Type B pancreatic cell (in vitro differentiated cells): ENCODE measurements around the gene IL17C. TPM values are rescaled to one million over a fixed set of nuclear protein-coding genes. Genes with fewer than 3 reads are reported as not detected.
A peak's percentile ranks its signal among the peaks of the same experiment; 100 is the strongest.

Experiments
- DNase-seq: peaks from one replicate; pipeline ENCODE4 v3.0.0; 2021; ENCODE audit warnings: mixed read lengths; ENCODE audit not compliant: unreplicated experiment; ENCODE audit errors: extremely low spot score
- H3K27ac Mint-ChIP-seq: 2 replicates; pipeline ENCODE4 v1.8.0; 2021; ENCODE audit warnings: mild to moderate bottlenecking, mixed read lengths
- H3K27me3 Mint-ChIP-seq: 2 replicates; pipeline ENCODE4 v1.8.0; 2021; ENCODE audit warnings: mixed read lengths
- H3K36me3 Mint-ChIP-seq: 2 replicates; pipeline ENCODE4 v1.8.0; 2021; ENCODE audit warnings: mixed read lengths
- H3K4me1 Mint-ChIP-seq: one replicate; pipeline ENCODE4 v1.8.0; 2021; ENCODE audit warnings: mixed read lengths; ENCODE audit not compliant: unreplicated experiment
- H3K4me3 Mint-ChIP-seq: 2 replicates; pipeline ENCODE4 v1.8.0; 2021; ENCODE audit warnings: mild to moderate bottlenecking, mixed read lengths
- H3K9me3 Mint-ChIP-seq: 2 replicates; pipeline ENCODE4 v1.8.0; 2021; ENCODE audit warnings: mixed read lengths
- CTCF ChIP-seq: fragments of 200-600 bp; sonication (generic); conservative IDR thresholded peaks from 2 replicates; pipeline ENCODE4 v1.5.0; 2021; ENCODE audit warnings: antibody characterized with exemption, mild to moderate bottlenecking
- total RNA-seq: library from RNA; stranded (reverse); gene quantifications from 2 replicates; pipeline ENCODE4 v1.2.1, GENCODE V29; 2021; ENCODE audit warnings: low replicate concordance

Gene IL17C
- total RNA-seq, 1 donor from 2014 or later: 0.39 TPM

GRCh38 chr16:88631384-88631783 is 7.0 kb upstream of the IL17C start:
- no peak overlapping the region for H3K27ac Mint-ChIP-seq
- no peaks in the 10 kb centered on the region for H3K4me1 Mint-ChIP-seq
- H3K9me3 Mint-ChIP-seq: no peaks in the 10 kb centered on the region
- no peak overlapping the region for H3K4me3 Mint-ChIP-seq
- H3K36me3 Mint-ChIP-seq: no peaks in the 10 kb centered on the region
- peaks cover 4% of the 10 kb centered on the region for H3K27me3 Mint-ChIP-seq
- no peak for DNase-seq
- TF ChIP-seq CTCF: no peak

- H3K27ac Mint-ChIP-seq: no peak overlapping the region
- H3K4me1 Mint-ChIP-seq: no peaks in the 10 kb centered on the region
- no peak for DNase-seq
- no peaks in the 10 kb centered on the region for H3K9me3 Mint-ChIP-seq
- H3K27me3 Mint-ChIP-seq: peaks cover 4% of the 10 kb centered on the region
- H3K36me3 Mint-ChIP-seq: no peaks in the 10 kb centered on the region
- no peak overlapping the region for H3K4me3 Mint-ChIP-seq
- no peak for TF ChIP-seq CTCF
Observed at GRCh38 chr16:88631920-88632586, 6.3 kb upstream of the IL17C start.

- H3K4me1 Mint-ChIP-seq: peaks cover under 1% of the 10 kb centered on the region
- peaks cover 9% of the 10 kb centered on the region for H3K27me3 Mint-ChIP-seq
- DNase-seq: no peak
- no peak overlapping the region for H3K4me3 Mint-ChIP-seq
- H3K9me3 Mint-ChIP-seq: no peaks in the 10 kb centered on the region
- no peak overlapping the region for H3K27ac Mint-ChIP-seq
- no peak for TF ChIP-seq CTCF
- no peaks in the 10 kb centered on the region for H3K36me3 Mint-ChIP-seq
Observed at GRCh38 chr16:88632587-88632930, 5.8 kb upstream of the IL17C start.

- DNase-seq: no peak
- no peak overlapping the region for H3K4me3 Mint-ChIP-seq
Observed at GRCh38 chr16:88633684-88634140, 4.7 kb upstream of the IL17C start.

GRCh38 chr16:88634141-88634993 is 4.0 kb upstream of the IL17C start:
- Mint-ChIP-seq H3K4me3 (peak overlapping the region; percentile 9), H3K27me3 (peaks cover 16% of the 10 kb centered on the region), H3K4me1 (peaks cover 5% of the 10 kb centered on the region), H3K27ac (no peak overlapping the region), H3K36me3 (no peaks in the 10 kb centered on the region), H3K9me3 (no peaks in the 10 kb centered on the region)
- no peak for TF ChIP-seq CTCF
- no peak for DNase-seq

More at GRCh38 chr16:88633684-88634140, 4.7 kb upstream of the IL17C start:
- H3K27me3 Mint-ChIP-seq: peaks cover 16% of the 10 kb centered on the region
- H3K4me1 Mint-ChIP-seq: peaks cover 5% of the 10 kb centered on the region
- no peaks in the 10 kb centered on the region for H3K9me3 Mint-ChIP-seq
- H3K27ac Mint-ChIP-seq: no peak overlapping the region
- TF ChIP-seq CTCF: peak; percentile 3
- no peaks in the 10 kb centered on the region for H3K36me3 Mint-ChIP-seq
